HEK293 (cell line): ENCODE results near the gene ENPEP.

Experiments used
- CTCF ChIA-PET: fragments of 350-600 bp; formaldehyde crosslinking; extraction: SDS; loops from one replicate; lab custom pipeline; 2021; ENCODE audit warnings: antibody characterized with exemption; lab: Yijun Ruan, JAX
- POLR2A ChIA-PET: fragments of 300-600 bp; formaldehyde crosslinking; extraction: SDS; loops from one replicate; lab custom pipeline; 2020; ENCODE audit warnings: antibody characterized with exemption, inconsistent platforms; lab: Yijun Ruan, JAX
- H3K27ac ChIP-seq: fragments of 200-500 bp; sonication (Bioruptor generic); 2 replicates; pipeline ENCODE4 v1.5.1; 2014; ENCODE audit warnings: low read depth, low read length, control low read depth, inconsistent platforms; ENCODE audit errors: extremely low read depth
- H3K36me3 ChIP-seq, 2 experiments: fragments of 200-500 bp in 1 of 2; sonication (Bioruptor generic) in 1 of 2; 1 replicate in 1 of 2; 2 replicates in 1 of 2; pipeline ENCODE4 v1.5.1; 2014 to 2017; ENCODE audit warnings: inconsistent platforms in 2 of 2, low read length in 2 of 2; ENCODE audit not compliant: control insufficient read depth in 2 of 2, insufficient read depth in 1 of 2
- H3K4me1 ChIP-seq: fragments of 200-500 bp; sonication (Bioruptor generic); 2 replicates; pipeline ENCODE4 v1.5.1; 2014; ENCODE audit warnings: mild to moderate bottlenecking, low read length, inconsistent platforms; ENCODE audit not compliant: control insufficient read depth, insufficient read depth
- H3K4me3 ChIP-seq: 2 replicates; pipeline ENCODE4 v1.5.1; 2011; ENCODE audit warnings: low read depth, mild to moderate bottlenecking, control low read depth, low read length, moderate library complexity
- H3K9me3 ChIP-seq: fragments of 200-500 bp; sonication (Bioruptor generic); 2 replicates; pipeline ENCODE4 v1.5.1; 2014; ENCODE audit warnings: low read depth, low read length, inconsistent platforms; ENCODE audit not compliant: control insufficient read depth, insufficient read depth
- HOXD13 ChIP-seq: sonication (generic); formaldehyde crosslinking; IDR thresholded peaks from 2 replicates; pipeline ENCODE4 v1.8.0; 2022; ENCODE audit warnings: missing genetic modification reagents, borderline replicate concordance
- KLF1 ChIP-seq: fragments of 450-650 bp; formaldehyde crosslinking; IDR thresholded peaks from 2 replicates; pipeline ENCODE4 v1.5.1; 2016; ENCODE audit warnings: missing biosample characterization, missing genetic modification characterization
- KLF8 ChIP-seq: fragments of 450-650 bp; formaldehyde crosslinking; IDR thresholded peaks from 2 replicates; pipeline ENCODE4 v1.5.1; 2016; ENCODE audit warnings: missing biosample characterization, missing genetic modification characterization
- MEIS1 ChIP-seq: sonication (generic); formaldehyde crosslinking; IDR thresholded peaks from 2 replicates; pipeline ENCODE4 v1.8.1; 2022; ENCODE audit warnings: missing genetic modification reagents, mild to moderate bottlenecking, borderline replicate concordance
- MYNN ChIP-seq: fragments of 450-650 bp; formaldehyde crosslinking; IDR thresholded peaks from 2 replicates; pipeline ENCODE4 v1.5.1; 2016; ENCODE audit warnings: missing biosample characterization, missing genetic modification characterization, borderline replicate concordance
- OSR2 ChIP-seq: fragments of 450-650 bp; formaldehyde crosslinking; IDR thresholded peaks from 2 replicates; pipeline ENCODE4 v1.5.1; 2016; ENCODE audit warnings: missing biosample characterization, missing genetic modification characterization
- ZFP41 ChIP-seq: fragments of 450-650 bp; formaldehyde crosslinking; IDR thresholded peaks from 2 replicates; pipeline ENCODE4 v1.5.1; 2016; ENCODE audit warnings: missing biosample characterization, missing genetic modification characterization, borderline replicate concordance
- ZNF114 ChIP-seq: fragments of 450-650 bp; formaldehyde crosslinking; IDR thresholded peaks from 2 replicates; pipeline ENCODE4 v1.5.0; 2017; ENCODE audit warnings: missing biosample characterization, missing genetic modification characterization
- ZNF157 ChIP-seq: fragments of 450-650 bp; formaldehyde crosslinking; IDR thresholded peaks from 2 replicates; pipeline ENCODE4 v1.5.1; 2016; ENCODE audit warnings: missing biosample characterization, missing genetic modification characterization
- ZNF473 ChIP-seq: fragments of 450-650 bp; formaldehyde crosslinking; IDR thresholded peaks from 2 replicates; pipeline ENCODE4 v1.5.1; 2017; ENCODE audit warnings: missing biosample characterization, missing genetic modification characterization
- ZNF530 ChIP-seq: fragments of 450-650 bp; formaldehyde crosslinking; IDR thresholded peaks from 2 replicates; pipeline ENCODE4 v1.5.1; 2016; ENCODE audit warnings: low read depth, missing biosample characterization, missing genetic modification characterization
- ZNF561 ChIP-seq: fragments of 450-650 bp; IDR thresholded peaks from 2 replicates; pipeline ENCODE4 v1.5.1; 2018; ENCODE audit warnings: missing biosample characterization, missing genetic modification characterization, borderline replicate concordance
- ZNF610 ChIP-seq: fragments of 450-650 bp; formaldehyde crosslinking; IDR thresholded peaks from 2 replicates; pipeline ENCODE4 v1.5.1; 2016; ENCODE audit warnings: missing biosample characterization, missing genetic modification characterization, borderline replicate concordance
- ZNF629 ChIP-seq: fragments of 450-650 bp; formaldehyde crosslinking; IDR thresholded peaks from 2 replicates; pipeline ENCODE4 v1.5.1; 2017; ENCODE audit warnings: missing biosample characterization, missing genetic modification characterization
- ZNF664 ChIP-seq: fragments of 450-650 bp; formaldehyde crosslinking; IDR thresholded peaks from 2 replicates; pipeline ENCODE4 v1.5.1; 2016; ENCODE audit warnings: missing biosample characterization, missing genetic modification characterization
- ZNF701 ChIP-seq: fragments of 450-650 bp; formaldehyde crosslinking; IDR thresholded peaks from 2 replicates; pipeline ENCODE4 v1.5.1; 2016; ENCODE audit warnings: missing biosample characterization, missing genetic modification characterization
- TF ChIP-seq, protein P1 (sequence below): fragments of 450-650 bp; formaldehyde crosslinking; IDR thresholded peaks from 2 replicates; pipeline ENCODE4 v1.5.1; 2017; ENCODE audit warnings: missing biosample characterization, missing genetic modification characterization
- TF ChIP-seq, protein P2 (sequence below): fragments of 450-650 bp; formaldehyde crosslinking; IDR thresholded peaks from 2 replicates; pipeline ENCODE4 v1.5.1; 2016; ENCODE audit warnings: missing biosample characterization, missing genetic modification characterization, borderline replicate concordance
- TF ChIP-seq, protein P3 (sequence below): fragments of 450-650 bp; formaldehyde crosslinking; IDR thresholded peaks from 2 replicates; pipeline ENCODE4 v1.5.1; 2016; ENCODE audit warnings: missing biosample characterization, missing genetic modification characterization
- TF ChIP-seq, protein P4 (sequence below): fragments of 450-650 bp; formaldehyde crosslinking; IDR thresholded peaks from 2 replicates; pipeline ENCODE4 v1.5.1; 2016; ENCODE audit warnings: missing biosample characterization, missing genetic modification characterization

ENPEP gene

DNA sequence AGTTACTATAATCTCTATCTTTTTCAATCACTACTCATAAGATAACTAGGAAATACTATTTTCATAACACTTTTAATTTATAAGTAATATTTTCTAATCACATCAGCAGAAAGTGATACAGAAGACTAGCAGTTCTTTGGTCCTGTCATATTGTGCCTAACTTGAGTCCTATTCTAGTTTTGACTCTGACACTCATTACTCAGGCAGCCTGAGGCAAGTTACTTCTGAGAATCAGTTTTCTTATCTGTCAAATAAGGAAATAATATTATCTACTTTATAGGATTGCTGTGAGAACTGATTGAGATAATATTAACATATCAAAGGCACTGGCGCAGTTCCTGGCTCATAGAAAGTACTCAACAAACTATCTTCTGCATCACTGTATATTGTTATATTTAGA, 129.1 kb downstream of the ENPEP start (continued):
- TF ChIP-seq, protein P1, sequence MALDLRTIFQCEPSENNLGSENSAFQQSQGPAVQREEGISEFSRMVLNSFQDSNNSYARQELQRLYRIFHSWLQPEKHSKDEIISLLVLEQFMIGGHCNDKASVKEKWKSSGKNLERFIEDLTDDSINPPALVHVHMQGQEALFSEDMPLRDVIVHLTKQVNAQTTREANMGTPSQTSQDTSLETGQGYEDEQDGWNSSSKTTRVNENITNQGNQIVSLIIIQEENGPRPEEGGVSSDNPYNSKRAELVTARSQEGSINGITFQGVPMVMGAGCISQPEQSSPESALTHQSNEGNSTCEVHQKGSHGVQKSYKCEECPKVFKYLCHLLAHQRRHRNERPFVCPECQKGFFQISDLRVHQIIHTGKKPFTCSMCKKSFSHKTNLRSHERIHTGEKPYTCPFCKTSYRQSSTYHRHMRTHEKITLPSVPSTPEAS (tag by site-specific recombination) = no peak
- TF ChIP-seq ZNF114 (no peak), ZNF157 (no peak), MYNN (tag by site-specific recombination) (no peak), MEIS1 (CRISPR knock-in tag) (no peak)

DNA sequence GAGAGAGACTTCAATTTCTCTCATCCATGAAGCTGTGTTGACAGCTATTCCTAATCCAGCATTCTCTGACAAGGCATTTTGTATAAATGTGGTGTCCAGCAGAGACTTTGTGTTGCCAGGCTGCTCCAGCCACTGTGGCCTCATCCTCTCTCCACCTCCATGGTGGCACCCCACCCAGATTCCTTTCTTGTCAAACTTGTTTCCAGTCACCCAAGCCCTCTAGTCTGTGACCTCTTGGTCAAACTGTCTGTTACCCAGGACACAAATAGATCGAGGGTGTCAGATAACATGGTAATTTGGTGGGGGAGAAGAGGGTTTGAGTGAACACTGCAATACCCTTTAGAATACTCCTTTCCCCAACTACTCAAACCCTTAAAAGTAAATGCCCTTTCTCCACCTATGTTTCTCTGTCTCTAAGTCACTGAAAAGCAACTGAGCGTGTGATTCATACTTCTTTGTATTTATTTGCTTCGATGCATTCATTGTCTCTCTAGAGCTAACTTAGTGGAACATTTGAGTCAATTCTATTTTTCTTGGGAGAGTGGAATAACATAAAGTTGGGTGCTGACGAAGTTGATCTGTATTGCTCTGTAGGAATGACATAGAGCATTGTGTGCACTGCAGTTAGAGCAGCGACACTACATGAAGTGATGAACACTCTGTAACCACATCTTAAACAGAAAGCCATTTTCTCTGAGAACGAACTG, 133.2 kb downstream of the ENPEP start:
- H3K27ac ChIP-seq = no peak overlapping the region
- H3K4me3 ChIP-seq = no peak overlapping the region
- POLR2A ChIA-PET = no interaction called here
- H3K36me3 ChIP-seq = no peaks in the 10 kb centered on the region
- no peaks in the 10 kb centered on the region for H3K9me3 ChIP-seq
- TF ChIP-seq, protein P2, sequence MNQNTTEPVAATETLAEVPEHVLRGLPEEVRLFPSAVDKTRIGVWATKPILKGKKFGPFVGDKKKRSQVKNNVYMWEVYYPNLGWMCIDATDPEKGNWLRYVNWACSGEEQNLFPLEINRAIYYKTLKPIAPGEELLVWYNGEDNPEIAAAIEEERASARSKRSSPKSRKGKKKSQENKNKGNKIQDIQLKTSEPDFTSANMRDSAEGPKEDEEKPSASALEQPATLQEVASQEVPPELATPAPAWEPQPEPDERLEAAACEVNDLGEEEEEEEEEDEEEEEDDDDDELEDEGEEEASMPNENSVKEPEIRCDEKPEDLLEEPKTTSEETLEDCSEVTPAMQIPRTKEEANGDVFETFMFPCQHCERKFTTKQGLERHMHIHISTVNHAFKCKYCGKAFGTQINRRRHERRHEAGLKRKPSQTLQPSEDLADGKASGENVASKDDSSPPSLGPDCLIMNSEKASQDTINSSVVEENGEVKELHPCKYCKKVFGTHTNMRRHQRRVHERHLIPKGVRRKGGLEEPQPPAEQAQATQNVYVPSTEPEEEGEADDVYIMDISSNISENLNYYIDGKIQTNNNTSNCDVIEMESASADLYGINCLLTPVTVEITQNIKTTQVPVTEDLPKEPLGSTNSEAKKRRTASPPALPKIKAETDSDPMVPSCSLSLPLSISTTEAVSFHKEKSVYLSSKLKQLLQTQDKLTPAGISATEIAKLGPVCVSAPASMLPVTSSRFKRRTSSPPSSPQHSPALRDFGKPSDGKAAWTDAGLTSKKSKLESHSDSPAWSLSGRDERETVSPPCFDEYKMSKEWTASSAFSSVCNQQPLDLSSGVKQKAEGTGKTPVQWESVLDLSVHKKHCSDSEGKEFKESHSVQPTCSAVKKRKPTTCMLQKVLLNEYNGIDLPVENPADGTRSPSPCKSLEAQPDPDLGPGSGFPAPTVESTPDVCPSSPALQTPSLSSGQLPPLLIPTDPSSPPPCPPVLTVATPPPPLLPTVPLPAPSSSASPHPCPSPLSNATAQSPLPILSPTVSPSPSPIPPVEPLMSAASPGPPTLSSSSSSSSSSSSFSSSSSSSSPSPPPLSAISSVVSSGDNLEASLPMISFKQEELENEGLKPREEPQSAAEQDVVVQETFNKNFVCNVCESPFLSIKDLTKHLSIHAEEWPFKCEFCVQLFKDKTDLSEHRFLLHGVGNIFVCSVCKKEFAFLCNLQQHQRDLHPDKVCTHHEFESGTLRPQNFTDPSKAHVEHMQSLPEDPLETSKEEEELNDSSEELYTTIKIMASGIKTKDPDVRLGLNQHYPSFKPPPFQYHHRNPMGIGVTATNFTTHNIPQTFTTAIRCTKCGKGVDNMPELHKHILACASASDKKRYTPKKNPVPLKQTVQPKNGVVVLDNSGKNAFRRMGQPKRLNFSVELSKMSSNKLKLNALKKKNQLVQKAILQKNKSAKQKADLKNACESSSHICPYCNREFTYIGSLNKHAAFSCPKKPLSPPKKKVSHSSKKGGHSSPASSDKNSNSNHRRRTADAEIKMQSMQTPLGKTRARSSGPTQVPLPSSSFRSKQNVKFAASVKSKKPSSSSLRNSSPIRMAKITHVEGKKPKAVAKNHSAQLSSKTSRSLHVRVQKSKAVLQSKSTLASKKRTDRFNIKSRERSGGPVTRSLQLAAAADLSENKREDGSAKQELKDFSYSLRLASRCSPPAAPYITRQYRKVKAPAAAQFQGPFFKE (tag by site-specific recombination) = no peak
- TF ChIP-seq, protein P3, sequence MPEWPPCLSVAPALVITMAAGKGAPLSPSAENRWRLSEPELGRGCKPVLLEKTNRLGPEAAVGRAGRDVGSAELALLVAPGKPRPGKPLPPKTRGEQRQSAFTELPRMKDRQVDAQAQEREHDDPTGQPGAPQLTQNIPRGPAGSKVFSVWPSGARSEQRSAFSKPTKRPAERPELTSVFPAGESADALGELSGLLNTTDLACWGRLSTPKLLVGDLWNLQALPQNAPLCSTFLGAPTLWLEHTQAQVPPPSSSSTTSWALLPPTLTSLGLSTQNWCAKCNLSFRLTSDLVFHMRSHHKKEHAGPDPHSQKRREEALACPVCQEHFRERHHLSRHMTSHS (tag by site-specific recombination) = no peak
- TF ChIP-seq ZNF664 (tag by site-specific recombination) = no peak
- no peak for TF ChIP-seq ZNF530
- TF ChIP-seq OSR2 (tag by site-specific recombination) = no peak
- no peak for TF ChIP-seq KLF1 (tag by site-specific recombination)
- no peak for TF ChIP-seq KLF8 (tag by site-specific recombination)
- TF ChIP-seq HOXD13 (CRISPR knock-in tag) = no peak
- TF ChIP-seq ZNF561 = no peak
- no peak for TF ChIP-seq ZNF701 (tag by site-specific recombination)
- TF ChIP-seq ZNF610 (tag by site-specific recombination) = no peak
- TF ChIP-seq ZFP41 (tag by site-specific recombination) = no peak
- TF ChIP-seq ZNF473 (tag by site-specific recombination) = no peak
- TF ChIP-seq, protein P4, sequence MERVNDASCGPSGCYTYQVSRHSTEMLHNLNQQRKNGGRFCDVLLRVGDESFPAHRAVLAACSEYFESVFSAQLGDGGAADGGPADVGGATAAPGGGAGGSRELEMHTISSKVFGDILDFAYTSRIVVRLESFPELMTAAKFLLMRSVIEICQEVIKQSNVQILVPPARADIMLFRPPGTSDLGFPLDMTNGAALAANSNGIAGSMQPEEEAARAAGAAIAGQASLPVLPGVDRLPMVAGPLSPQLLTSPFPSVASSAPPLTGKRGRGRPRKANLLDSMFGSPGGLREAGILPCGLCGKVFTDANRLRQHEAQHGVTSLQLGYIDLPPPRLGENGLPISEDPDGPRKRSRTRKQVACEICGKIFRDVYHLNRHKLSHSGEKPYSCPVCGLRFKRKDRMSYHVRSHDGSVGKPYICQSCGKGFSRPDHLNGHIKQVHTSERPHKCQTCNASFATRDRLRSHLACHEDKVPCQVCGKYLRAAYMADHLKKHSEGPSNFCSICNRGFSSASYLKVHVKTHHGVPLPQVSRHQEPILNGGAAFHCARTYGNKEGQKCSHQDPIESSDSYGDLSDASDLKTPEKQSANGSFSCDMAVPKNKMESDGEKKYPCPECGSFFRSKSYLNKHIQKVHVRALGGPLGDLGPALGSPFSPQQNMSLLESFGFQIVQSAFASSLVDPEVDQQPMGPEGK (tag by site-specific recombination) = no peak
- TF ChIP-seq ZNF629 = no peak
- H3K4me1 ChIP-seq = no peaks in the 10 kb centered on the region
- CTCF ChIA-PET = no interaction called here
